ENCODE measurements around the gene CCN5. TPM values are rescaled to one million over a fixed set of nuclear protein-coding genes. Genes with fewer than 3 reads are reported as not detected.

The CCN5 gene
- total RNA-seq, 1 donor from 2014 or later: 112 TPM

DNA sequence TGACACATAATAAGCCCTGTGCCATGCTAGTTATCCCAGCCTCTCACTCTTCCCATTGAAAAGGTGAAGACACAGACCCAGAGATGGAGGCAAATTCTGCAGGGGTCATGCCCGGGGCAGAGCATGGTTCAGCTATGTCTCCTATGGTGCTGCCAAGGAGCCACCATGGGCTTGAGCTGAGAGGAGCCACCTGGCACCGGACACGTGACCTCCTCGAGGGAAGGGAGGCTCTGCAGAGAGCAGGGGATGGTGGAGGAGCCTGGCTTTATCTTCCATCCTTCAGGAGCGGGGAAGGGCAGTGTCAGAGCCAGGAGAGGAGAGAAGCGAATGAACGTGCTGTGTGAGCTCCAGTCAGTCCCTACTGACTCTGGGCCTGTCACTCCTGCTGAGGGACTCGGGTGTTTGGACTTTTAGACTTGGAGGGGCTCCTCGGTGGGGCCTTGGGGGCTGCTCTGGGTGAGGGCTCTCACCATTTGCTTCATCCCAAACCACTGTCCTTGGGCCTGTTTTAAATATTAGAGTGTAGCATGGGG is 11.1 kb upstream of the CCN5 start:
- intact Hi-C loops (cut with DNase I): no loop called here
- Histone ChIP-seq H3K36me3 (no peaks in the 10 kb centered on the region), H3K9me3 (no peaks in the 10 kb centered on the region), H3K27ac (peak overlapping the region; percentile 73), H3K4me3 (no peak overlapping the region), H3K4me1 (peaks cover 25% of the 10 kb centered on the region), H3K27me3 (no peaks in the 10 kb centered on the region)
- ATAC-seq (no peak), DNase-seq (no peak)
- no peak for TF ChIP-seq CTCF (IDR thresholded peaks at IDR 0.05)

DNA sequence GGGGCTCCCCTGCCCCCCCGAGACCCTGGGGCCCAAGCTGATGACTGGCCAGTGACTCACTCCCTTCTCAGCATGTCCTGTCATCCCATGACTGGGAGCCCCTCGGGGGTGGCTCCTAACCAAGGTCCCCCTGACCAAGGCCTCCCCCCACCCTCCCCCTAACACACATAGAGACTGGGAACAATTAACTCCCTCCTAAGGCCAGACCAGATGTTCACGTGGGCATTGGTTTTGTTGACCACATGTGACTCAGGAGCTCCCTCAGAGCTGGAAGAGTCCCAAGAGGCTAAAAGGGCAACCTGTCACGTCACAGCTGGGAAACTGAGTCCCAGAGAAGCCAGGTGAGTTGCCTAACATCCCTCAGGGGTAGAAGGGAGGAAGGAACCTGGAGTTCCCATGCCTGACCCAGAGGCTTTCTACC is 10.6 kb upstream of the CCN5 start:
- no peak overlapping the region for H3K4me3 ChIP-seq
- no peaks in the 10 kb centered on the region for H3K27me3 ChIP-seq
- no peaks in the 10 kb centered on the region for H3K36me3 ChIP-seq
- no peak for TF ChIP-seq CTCF (IDR thresholded peaks at IDR 0.05)
- ATAC-seq (no peak), DNase-seq (no peak)
- no peaks in the 10 kb centered on the region for H3K9me3 ChIP-seq
- peak overlapping the region; percentile 73 for H3K27ac ChIP-seq
- intact Hi-C loops (cut with DNase I): no loop called here
- peaks cover 25% of the 10 kb centered on the region for H3K4me1 ChIP-seq

DNA sequence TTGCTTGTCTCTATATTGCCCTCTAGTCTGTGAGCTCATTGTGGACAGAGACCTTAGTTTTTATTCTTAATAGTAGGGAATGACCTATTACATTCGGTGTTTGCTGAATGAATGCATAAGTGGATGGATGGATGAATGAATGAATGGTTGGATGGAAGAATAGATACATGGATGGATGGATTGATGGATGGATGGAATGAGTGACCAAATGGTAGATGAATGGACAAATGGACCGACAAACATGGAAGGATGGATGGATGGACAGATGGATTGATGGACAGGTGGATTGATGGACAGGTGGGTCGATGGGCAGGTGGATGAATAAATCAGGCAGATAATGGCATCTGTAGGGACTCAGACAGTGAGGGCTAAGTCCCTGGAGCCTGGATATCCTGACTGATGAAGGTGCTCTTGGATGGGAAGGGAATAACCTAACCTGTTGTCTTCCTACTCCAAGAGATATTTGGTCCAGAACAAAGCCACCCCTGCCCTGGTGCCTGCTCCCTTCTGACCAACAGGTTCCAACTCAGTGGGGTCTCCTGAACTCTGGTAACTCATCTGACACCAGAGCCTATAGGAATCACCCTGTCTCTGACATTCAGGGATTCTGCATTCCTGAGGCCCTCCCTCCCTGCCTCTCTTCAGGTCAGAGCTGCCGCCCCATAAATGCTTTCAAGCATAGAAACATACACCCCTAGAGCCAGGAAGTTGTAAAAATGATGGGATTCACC is 9.6 kb upstream of the CCN5 start:
- H3K9me3 ChIP-seq: no peaks in the 10 kb centered on the region
- intact Hi-C loops (cut with DNase I): no loop called here
- H3K36me3 ChIP-seq: no peaks in the 10 kb centered on the region
- TF ChIP-seq CTCF (IDR thresholded peaks at IDR 0.05): no peak
- DNase-seq: no peak
- ATAC-seq: no peak
- H3K27ac ChIP-seq: peak overlapping the region; percentile 44
- peaks cover 25% of the 10 kb centered on the region for H3K4me1 ChIP-seq
- H3K4me3 ChIP-seq: no peak overlapping the region
- H3K27me3 ChIP-seq: no peaks in the 10 kb centered on the region

- Histone ChIP-seq H3K4me3 (no peak overlapping the region), H3K36me3 (no peaks in the 10 kb centered on the region), H3K9me3 (no peaks in the 10 kb centered on the region), H3K27me3 (no peaks in the 10 kb centered on the region), H3K4me1 (peaks cover 27% of the 10 kb centered on the region), H3K27ac (peak overlapping the region; percentile 44)
- DNase-seq: no peak
- no peak for TF ChIP-seq CTCF (IDR thresholded peaks at IDR 0.05)
- intact Hi-C loops (cut with DNase I): no loop called here
- ATAC-seq: peak; percentile 38
Measured at GRCh38 chr20:44706301-44707017, 8.7 kb upstream of the CCN5 start.

GRCh38 chr20:44707018-44707579 is 8.1 kb upstream of the CCN5 start:
- Histone ChIP-seq H3K27me3 (no peaks in the 10 kb centered on the region), H3K27ac (peak overlapping the region; percentile 44)
- DNase-seq: no peak

More at GRCh38 chr20:44707018-44707579, 8.1 kb upstream of the CCN5 start:
- no peaks in the 10 kb centered on the region for H3K36me3 ChIP-seq
- H3K9me3 ChIP-seq: no peaks in the 10 kb centered on the region
- intact Hi-C loops (cut with DNase I): no loop called here
- no peak for TF ChIP-seq CTCF (IDR thresholded peaks at IDR 0.05)
- no peak overlapping the region for H3K4me3 ChIP-seq
- H3K4me1 ChIP-seq: peaks cover 20% of the 10 kb centered on the region
- no peak for ATAC-seq
